Psoas muscle (tissue), 8 donors: Measurements from ENCODE around the gene AIF1L. TPM values are rescaled to one million over a fixed set of nuclear protein-coding genes. Genes with fewer than 3 reads are reported as not detected.

Source experiments
- ATAC-seq, 4 donors: fragments of 200-7000 bp; cut with Tn5 transposase; one replicate each; pipeline ENCODE4 v1.9.1; 2020; ENCODE audit warnings: moderate library complexity in 3 of 4, mild to moderate bottlenecking in 2 of 4
- DNase-seq, 2 donors: peaks; one replicate each; pipeline ENCODE4 v3.0.0-alpha.2; 2020
- H3K27ac ChIP-seq: fragments of 200-600 bp; one replicate; pipeline ENCODE4 v1.8.0; 2022
- H3K27me3 ChIP-seq, 3 donors: fragments of 200-600 bp in 1 of 3; one replicate each; pipeline versions ENCODE4 v1.6.1 to v1.8.0; 2013 to 2022; ENCODE audit warnings: low read length in 2 of 3, mild to moderate bottlenecking in 2 of 3, moderate library complexity in 1 of 3; ENCODE audit not compliant: insufficient read depth in 3 of 3
- H3K36me3 ChIP-seq, 2 donors: fragments of 200-600 bp in 1 of 2; one replicate each; pipeline versions ENCODE4 v1.6.1 to v1.8.0; 2013 to 2022; ENCODE audit warnings: low read depth in 1 of 2, mild to moderate bottlenecking in 1 of 2, moderate library complexity in 1 of 2; ENCODE audit not compliant: insufficient read depth in 1 of 2
- H3K4me1 ChIP-seq: fragments of 200-600 bp; one replicate; pipeline ENCODE4 v1.8.0; 2022
- H3K4me3 ChIP-seq: fragments of 200-600 bp; one replicate; pipeline ENCODE4 v1.8.0; 2022; ENCODE audit warnings: mild to moderate bottlenecking
- H3K9me3 ChIP-seq: fragments of 200-600 bp; one replicate; pipeline ENCODE4 v1.8.0; 2022
- CTCF ChIP-seq: fragments of 200-600 bp; IDR thresholded peaks from one replicate; pipeline ENCODE4 v1.8.0; 2022; ENCODE audit warnings: antibody characterized with exemption
- WGBS, 3 donors: extraction: QIAGEN DNeasy Blood & Tissue Kit; methylation state at CpG; one replicate each; pipeline versions ENCODE4 v1.1.6 to v1.1.7; 2013; 5-methylcytosine and 5-hydroxymethylcytosine counted together
- intact Hi-C, 2 donors: fragments of 100-400 bp; cut with DNase I; formaldehyde crosslinking; loops; one replicate each; pipeline versions ENCODE4 v1.11.0 to v1.14.2; 2022
- polyA plus RNA-seq, 3 donors: library from polyadenylated mRNA; stranded (reverse); fragments of 200-250 nt; gene quantifications; one replicate each; pipeline ENCODE4 v1.2.3, GENCODE V29; 2013
- total RNA-seq, 4 donors: library from RNA; stranded (reverse); fragmentation: NEBNext Ultra II Directional in 2 of 4; extraction: Animal tissue kit (Norgen Biotek cat#: 25700) in 2 of 4; gene quantifications; one replicate each; pipeline versions ENCODE4 v1.2.1 to v1.2.4, GENCODE V29; 2021 to 2023
- donor health status: healthy with polysubstance abuse.
- donor health status: DM: no; HTN: no; CAD: no; lungs with moderate emphysema.
- donor health status: Bipolar disorder and iron deficiency.
- donor health status: healthy.
- donor health status: DM: yes; HTN: yes; CAD: no.
- donor health status: DM: no; HTN: no; CAD: no.
- donor health status: DM: no; HTN: no; CAD: no.
- donor health status: DM: yes; HTN: yes; CAD: no.

AIF1L gene
- total and polyA plus RNA-seq, 7 donors = 3.7 to 12.2 (median 11.0) TPM

GRCh38 chr9:131092548-131093440 is 3.5 kb upstream of the AIF1L start:
- Histone ChIP-seq H3K9me3 (no peaks in the 10 kb centered on the region), H3K27me3 (peaks cover 0 to 58% (median 11%) of the 10 kb centered on the region in 3 donors), H3K4me3 (no peak overlapping the region), H3K27ac (no peak overlapping the region), H3K36me3 (no peaks in the 10 kb centered on the region), H3K4me1 (no peaks in the 10 kb centered on the region)
- DNase-seq (no peak), ATAC-seq (no peak)
- WGBS, 3 donors = 81 to 86% (median 84%) methylated on average over 23 to 24 of the region's 24 CpGs
- no peak for TF ChIP-seq CTCF
- intact Hi-C loops = no loop called here

- H3K27me3 ChIP-seq = peaks cover 0 to 65% (median 15%) of the 10 kb centered on the region in 3 donors
- TF ChIP-seq CTCF = no peak
- DNase-seq = no peak
- no peak overlapping the region for H3K4me3 ChIP-seq
- WGBS, 3 donors = 84 to 90% (median 85%) methylated on average over 5 of the region's 5 CpGs
- H3K27ac ChIP-seq = no peak overlapping the region
- H3K36me3 ChIP-seq = no peaks in the 10 kb centered on the region
- no peaks in the 10 kb centered on the region for H3K9me3 ChIP-seq
- H3K4me1 ChIP-seq = no peaks in the 10 kb centered on the region
- ATAC-seq = no peak
- intact Hi-C loops = no loop called here
Measured at GRCh38 chr9:131094015-131094414, 2.3 kb upstream of the AIF1L start.

GRCh38 chr9:131094622-131095021 is 1.7 kb upstream of the AIF1L start:
- H3K4me1 ChIP-seq = no peaks in the 10 kb centered on the region

GRCh38 chr9:131095666-131096268 is 564 bp upstream of the AIF1L start:
- Histone ChIP-seq H3K9me3 (no peaks in the 10 kb centered on the region), H3K4me3 (peak overlapping the region; percentile 65), H3K27me3 (peaks cover 0 to 69% (median 15%) of the 10 kb centered on the region in 3 donors), H3K4me1 (no peaks in the 10 kb centered on the region), H3K27ac (no peak overlapping the region), H3K36me3 (no peaks in the 10 kb centered on the region)
- no peak for ATAC-seq
- TF ChIP-seq CTCF = no peak
- 29 to 34% (median 30%) methylated on average over 16 of the region's 16 CpGs for WGBS, 3 donors
- intact Hi-C loops = no loop called here
- DNase-seq = no peak

More at GRCh38 chr9:131094622-131095021, 1.7 kb upstream of the AIF1L start:
- Histone ChIP-seq H3K36me3 (no peaks in the 10 kb centered on the region), H3K9me3 (no peaks in the 10 kb centered on the region), H3K27ac (no peak overlapping the region), H3K4me3 (no peak overlapping the region), H3K27me3 (peaks cover 0 to 69% (median 15%) of the 10 kb centered on the region in 3 donors)
- WGBS, 3 donors = 17 to 37% (median 23%) methylated on average over 12 of the region's 12 CpGs
- DNase-seq = peak; percentile 57 to 73
- intact Hi-C loops = no loop called here
- ATAC-seq = peak in 3 of 4 donors; percentile 28 to 40 (median 40)
- TF ChIP-seq CTCF = no peak
